ENCODE data around the gene STARD10. TPM values are rescaled to one million over a fixed set of nuclear protein-coding genes. Genes with fewer than 3 reads are reported as not detected.
A peak's percentile ranks its signal among the peaks of the same experiment; 100 is the strongest.
"Not testable (repeated sequence)": the region's sequence is repeated elsewhere in the genome, so short reads cannot be mapped to it uniquely, and the experiment has no call there.

STARD10 gene
- total and polyA plus RNA-seq, 8 donors, result 83.8 to 146 (median 114) TPM

GRCh38 chr11:72808331-72808798 lies 14.5 kb upstream of the STARD10 start:
- H3K9me3 ChIP-seq, result no peaks in the 10 kb centered on the region
- peaks cover 0 to 14% of the 10 kb centered on the region in 2 donors for H3K36me3 ChIP-seq
- no peak for DNase-seq
- peak; percentile 9 for ATAC-seq
- no peak for TF ChIP-seq CTCF (IDR thresholded peaks at IDR 0.05)
- peaks cover 18 to 84% of the 10 kb centered on the region in 2 donors for H3K4me1 ChIP-seq
- no peak overlapping the region for H3K4me3 ChIP-seq
- intact Hi-C loops (cut with DNase I), result no loop called here
- no peaks in the 10 kb centered on the region for H3K27me3 ChIP-seq
- peak overlapping the region; percentile 66 to 98 for H3K27ac ChIP-seq

GRCh38 chr11:72807792-72808191 lies 13.9 kb upstream of the STARD10 start:
- DNase-seq (no peak), ATAC-seq (peak; percentile 37)
- H3K36me3 ChIP-seq, result peaks cover 0 to 14% of the 10 kb centered on the region in 2 donors
- peak overlapping the region; percentile 66 to 98 for H3K27ac ChIP-seq
- H3K9me3 ChIP-seq, result no peaks in the 10 kb centered on the region
- H3K27me3 ChIP-seq, result no peaks in the 10 kb centered on the region
- intact Hi-C loops (cut with DNase I), result no loop called here
- H3K4me3 ChIP-seq, result no peak overlapping the region
- no peak for TF ChIP-seq CTCF (IDR thresholded peaks at IDR 0.05)
- H3K4me1 ChIP-seq, result peaks cover 12 to 79% of the 10 kb centered on the region in 2 donors

GRCh38 chr11:72807021-72807693 lies 13.3 kb upstream of the STARD10 start:
- H3K4me3 ChIP-seq, result no peak overlapping the region
- H3K27ac ChIP-seq, result peak overlapping the region; percentile 66 to 98
- intact Hi-C loops (cut with DNase I), result no loop called here
- H3K27me3 ChIP-seq, result no peaks in the 10 kb centered on the region
- TF ChIP-seq CTCF (IDR thresholded peaks at IDR 0.05), result no peak
- DNase-seq (no peak), ATAC-seq (peak; percentile 55)
- no peaks in the 10 kb centered on the region for H3K9me3 ChIP-seq
- H3K36me3 ChIP-seq, result peaks cover 0 to 14% of the 10 kb centered on the region in 2 donors
- peaks cover 8 to 72% of the 10 kb centered on the region in 2 donors for H3K4me1 ChIP-seq

GRCh38 chr11:72806378-72806777 lies 12.5 kb upstream of the STARD10 start:
- peak overlapping the region; percentile 33 to 98 for H3K27ac ChIP-seq
- H3K27me3 ChIP-seq; H3K9me3 ChIP-seq; ATAC-seq; intact Hi-C loops (cut with DNase I); H3K4me3 ChIP-seq; DNase-seq: not testable (repeated sequence)
- peaks cover 5 to 65% of the 10 kb centered on the region in 2 donors for H3K4me1 ChIP-seq
- peaks cover 0 to 14% of the 10 kb centered on the region in 2 donors for H3K36me3 ChIP-seq

- Histone ChIP-seq H3K9me3 (no peaks in the 10 kb centered on the region), H3K4me1 (peaks cover 0 to 53% of the 10 kb centered on the region in 2 donors), H3K4me3 (no peak overlapping the region), H3K27me3 (no peaks in the 10 kb centered on the region), H3K27ac (peak overlapping the region in 1 of 2 donors; percentile 98), H3K36me3 (peaks cover 0 to 14% of the 10 kb centered on the region in 2 donors)
- no peak for TF ChIP-seq CTCF (IDR thresholded peaks at IDR 0.05)
- ATAC-seq (no peak), DNase-seq (no peak)
- intact Hi-C loops (cut with DNase I), result no loop called here
Observed at GRCh38 chr11:72805216-72805615, 11.4 kb upstream of the STARD10 start.

Measured in left lung (tissue), 10 donors.